ENCODE results near the gene CREBBP.

Gene CREBBP

DNA sequence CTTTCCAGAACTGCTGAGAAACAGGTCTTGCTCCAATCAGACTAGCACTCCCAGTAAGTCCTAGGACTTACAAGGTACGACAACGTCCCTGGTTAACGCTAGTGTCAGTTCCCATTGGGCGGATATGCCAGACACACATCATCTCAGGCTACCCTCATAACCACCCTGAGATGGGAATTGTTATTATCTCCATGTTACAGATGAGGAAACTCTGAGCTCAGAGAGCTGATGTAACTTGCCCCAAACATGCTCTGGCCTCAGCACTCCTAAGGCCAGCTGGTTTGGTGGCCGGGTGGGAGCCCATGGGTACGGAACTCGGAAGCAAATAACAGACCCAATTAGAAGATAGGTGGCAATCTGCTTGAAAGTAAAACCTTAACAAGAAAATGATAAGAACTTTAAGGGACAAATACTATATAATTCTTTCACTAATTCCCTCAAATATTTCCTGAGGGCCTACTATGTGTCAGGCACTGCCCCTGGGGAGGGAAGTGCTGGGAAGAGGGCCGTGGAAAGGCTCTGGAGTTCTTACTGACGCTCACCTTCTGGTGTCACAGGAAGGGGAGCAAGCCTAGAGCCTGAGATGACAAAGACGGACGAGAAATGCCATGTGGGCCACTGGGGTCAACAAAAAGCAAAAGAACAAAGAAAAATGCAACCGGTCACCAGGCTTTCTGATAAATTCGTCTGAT, 6.9 kb downstream of the CREBBP start:
- no peak overlapping the region for H3K4me3 ChIP-seq (ENCODE audit: low read depth, low read length)
- H3K36me3 ChIP-seq, result peaks cover 29% of the 10 kb centered on the region

GRCh38 chr16:3872216-3872895, 8.2 kb downstream of the CREBBP start:
- DNase-seq, result no peak
- H3K9me3 ChIP-seq (ENCODE audit: severe bottlenecking), result no peaks in the 10 kb centered on the region
- no peaks in the 10 kb centered on the region for H3K27me3 ChIP-seq (ENCODE audit: insufficient read depth, low read depth, severe bottlenecking)
- no peak overlapping the region for H3K27ac ChIP-seq
- H3K36me3 ChIP-seq, result peaks cover 17% of the 10 kb centered on the region
- H3K4me3 ChIP-seq (ENCODE audit: low read depth, low read length), result no peak overlapping the region
- TF ChIP-seq CTCF (IDR thresholded peaks at IDR 0.05; ENCODE audit: low read depth, low read length), result no peak

More for the DNA sequence above, 6.9 kb downstream of the CREBBP start:
- no peaks in the 10 kb centered on the region for H3K27me3 ChIP-seq (ENCODE audit: insufficient read depth, low read depth, severe bottlenecking)
- no peak for DNase-seq
- H3K27ac ChIP-seq, result no peak overlapping the region
- TF ChIP-seq CTCF (IDR thresholded peaks at IDR 0.05; ENCODE audit: low read depth, low read length), result no peak
- H3K9me3 ChIP-seq (ENCODE audit: severe bottlenecking), result no peaks in the 10 kb centered on the region

GRCh38 chr16:3868967-3869366, 11.5 kb downstream of the CREBBP start:
- H3K9me3 ChIP-seq (ENCODE audit: severe bottlenecking), result no peaks in the 10 kb centered on the region
- no peak for DNase-seq
- no peaks in the 10 kb centered on the region for H3K27me3 ChIP-seq (ENCODE audit: insufficient read depth, low read depth, severe bottlenecking)
- TF ChIP-seq CTCF (IDR thresholded peaks at IDR 0.05; ENCODE audit: low read depth, low read length), result no peak
- H3K4me3 ChIP-seq (ENCODE audit: low read depth, low read length), result no peak overlapping the region
- no peak overlapping the region for H3K27ac ChIP-seq
- H3K36me3 ChIP-seq, result peaks cover 5% of the 10 kb centered on the region; the same call in 1 of the 2 replicates

GRCh38 chr16:3868556-3868955, 12.0 kb downstream of the CREBBP start:
- no peaks in the 10 kb centered on the region for H3K27me3 ChIP-seq (ENCODE audit: insufficient read depth, low read depth, severe bottlenecking)
- TF ChIP-seq CTCF (IDR thresholded peaks at IDR 0.05; ENCODE audit: low read depth, low read length), result no peak
- no peaks in the 10 kb centered on the region for H3K9me3 ChIP-seq (ENCODE audit: severe bottlenecking)
- peaks cover 5% of the 10 kb centered on the region; the same call in 1 of the 2 replicates for H3K36me3 ChIP-seq
- H3K27ac ChIP-seq, result no peak overlapping the region
- DNase-seq, result no peak
- H3K4me3 ChIP-seq (ENCODE audit: low read depth, low read length), result no peak overlapping the region

- no peak overlapping the region for H3K27ac ChIP-seq
These were observed 13.6 kb downstream of the CREBBP start for GRCh38 chr16:3866703-3867431.

More at GRCh38 chr16:3866703-3867431, 13.6 kb downstream of the CREBBP start:
- peaks cover 3% of the 10 kb centered on the region; the same call in 1 of the 2 replicates for H3K36me3 ChIP-seq
- no peak for TF ChIP-seq CTCF (IDR thresholded peaks at IDR 0.05; ENCODE audit: low read depth, low read length)
- H3K4me3 ChIP-seq (ENCODE audit: low read depth, low read length), result no peak overlapping the region
- DNase-seq, result no peak
- no peaks in the 10 kb centered on the region for H3K27me3 ChIP-seq (ENCODE audit: insufficient read depth, low read depth, severe bottlenecking)
- no peaks in the 10 kb centered on the region for H3K9me3 ChIP-seq (ENCODE audit: severe bottlenecking)

All from WERI-Rb-1 (cell line).